Measurements from ENCODE around the gene SFXN4.

The SFXN4 gene

GRCh38 chr10:119165171-119166117 lies at the start of gene SFXN4:
SFXN4 (minus strand) TSS chr10:119165714; CDS start chr10:119165647, 67 bp downstream.
- no peak for FAIRE-seq

GRCh38 chr10:119211625-119212441 lies 46.3 kb upstream of the SFXN4 start:
- FAIRE-seq, result no peak

- no peak for FAIRE-seq
These were observed 45.7 kb upstream of the SFXN4 start for GRCh38 chr10:119211176-119211575.

DNA sequence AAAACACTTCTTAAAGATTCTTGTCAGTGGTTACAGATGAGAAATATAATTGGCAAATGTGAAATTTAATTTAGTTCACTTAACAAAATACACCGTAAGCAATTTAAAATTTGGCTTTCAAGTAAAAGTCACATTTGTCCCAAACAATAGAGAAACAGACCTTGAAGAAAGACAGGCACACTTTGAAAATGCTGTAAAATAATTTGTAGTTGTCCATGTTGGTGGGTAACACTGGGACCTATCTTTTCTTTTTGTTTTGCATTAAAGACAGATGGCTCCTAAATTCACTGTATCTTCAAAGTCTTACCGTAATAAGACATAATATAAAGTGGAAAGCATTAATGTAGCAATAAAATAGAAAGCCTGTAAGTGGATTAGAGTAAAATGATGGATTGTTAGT lies 45.1 kb upstream of the SFXN4 start:
- no peak for FAIRE-seq

DNA sequence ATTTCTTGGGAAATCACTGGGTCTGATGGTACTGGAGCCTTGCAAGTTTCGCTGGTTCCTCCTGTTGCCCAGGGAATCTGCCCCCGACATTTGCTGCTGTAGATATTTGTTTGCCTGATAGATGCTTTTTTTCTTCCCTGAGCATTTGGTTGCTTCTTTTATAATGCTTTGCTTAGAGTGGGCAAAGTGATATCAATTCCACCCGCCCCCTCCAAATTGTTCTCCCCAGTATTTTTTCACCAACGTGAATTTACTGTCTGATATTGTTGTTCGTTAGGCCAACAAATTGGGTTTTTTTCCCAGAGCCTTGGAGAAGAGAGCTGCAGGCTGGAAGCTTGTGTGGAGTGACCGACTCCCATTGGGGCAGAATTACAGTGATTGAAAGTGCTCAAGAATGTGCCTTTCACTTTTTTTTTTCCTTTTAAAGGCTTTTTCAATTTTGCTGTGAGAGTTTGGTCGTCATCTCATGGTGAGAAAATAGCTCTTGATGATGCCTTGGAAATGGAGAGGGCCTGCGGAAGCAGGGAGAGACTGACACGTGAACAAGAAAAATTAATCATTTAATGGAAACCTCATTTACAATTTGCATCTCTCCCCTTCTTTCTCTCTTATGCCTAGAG lies 44.3 kb upstream of the SFXN4 start:
- FAIRE-seq, result no peak

DNA sequence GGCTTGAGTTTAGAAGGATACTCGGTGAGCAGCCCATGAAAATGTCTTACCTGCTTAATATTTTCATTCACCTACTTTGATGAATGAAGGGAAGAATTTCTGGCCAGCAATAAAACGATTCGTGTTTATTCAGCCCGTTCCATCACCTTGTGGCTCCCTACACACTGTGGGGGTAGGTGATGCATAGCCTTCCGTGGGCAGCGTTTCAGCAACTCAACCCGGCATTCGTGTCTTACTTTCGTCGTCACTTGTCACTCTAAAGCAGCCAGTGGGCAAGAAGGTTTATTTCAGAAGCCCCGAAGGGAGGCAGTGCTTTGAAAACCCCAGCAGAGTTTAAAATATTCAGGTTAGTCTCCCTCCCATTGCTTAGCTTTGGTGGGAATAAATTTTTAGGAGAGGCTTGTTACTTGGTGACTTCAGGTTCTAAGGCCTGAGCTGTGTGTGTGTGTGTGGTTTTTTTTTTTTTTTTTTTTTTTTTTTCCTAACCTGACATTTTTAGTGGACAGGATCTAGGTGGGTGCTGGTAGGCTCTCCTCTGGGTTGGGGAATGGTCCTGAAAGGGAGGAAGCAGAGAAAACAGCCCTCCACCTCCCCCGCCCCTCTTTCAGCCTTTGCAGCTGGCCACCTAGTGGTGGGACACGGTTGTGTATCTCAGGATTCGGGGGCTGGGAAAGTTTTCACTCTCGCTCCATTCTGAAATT lies 43.7 kb upstream of the SFXN4 start:
- FAIRE-seq, result no peak

DNA sequence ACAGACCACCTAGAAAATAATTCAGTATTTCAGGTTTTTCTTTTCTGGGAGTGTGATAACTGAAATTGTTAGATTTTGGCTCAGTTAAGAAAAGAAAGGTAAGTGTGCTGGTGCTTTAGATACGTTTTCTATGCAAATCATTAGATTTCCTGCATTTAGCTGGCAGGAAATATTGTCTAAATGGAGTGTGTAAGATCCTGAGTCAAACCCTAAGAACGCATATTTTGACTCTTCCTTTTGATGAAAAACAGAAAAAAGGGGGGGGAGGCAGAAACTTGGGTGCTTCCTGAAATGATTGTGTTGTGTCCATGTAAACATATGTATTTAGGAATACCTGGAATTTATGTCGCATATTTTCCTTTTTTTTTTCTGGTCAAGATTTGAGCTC lies 43.0 kb upstream of the SFXN4 start:
- no peak for FAIRE-seq

GRCh38 chr10:119207713-119208552 lies 42.4 kb upstream of the SFXN4 start:
- FAIRE-seq, result no peak

- no peak for FAIRE-seq
These were observed 41.8 kb upstream of the SFXN4 start, which contains the start of gene GRK5 for GRCh38 chr10:119207366-119207666. GRK5 (plus strand) TSS chr10:119207571; CDS start chr10:119207918, 347 bp downstream.

DNA sequence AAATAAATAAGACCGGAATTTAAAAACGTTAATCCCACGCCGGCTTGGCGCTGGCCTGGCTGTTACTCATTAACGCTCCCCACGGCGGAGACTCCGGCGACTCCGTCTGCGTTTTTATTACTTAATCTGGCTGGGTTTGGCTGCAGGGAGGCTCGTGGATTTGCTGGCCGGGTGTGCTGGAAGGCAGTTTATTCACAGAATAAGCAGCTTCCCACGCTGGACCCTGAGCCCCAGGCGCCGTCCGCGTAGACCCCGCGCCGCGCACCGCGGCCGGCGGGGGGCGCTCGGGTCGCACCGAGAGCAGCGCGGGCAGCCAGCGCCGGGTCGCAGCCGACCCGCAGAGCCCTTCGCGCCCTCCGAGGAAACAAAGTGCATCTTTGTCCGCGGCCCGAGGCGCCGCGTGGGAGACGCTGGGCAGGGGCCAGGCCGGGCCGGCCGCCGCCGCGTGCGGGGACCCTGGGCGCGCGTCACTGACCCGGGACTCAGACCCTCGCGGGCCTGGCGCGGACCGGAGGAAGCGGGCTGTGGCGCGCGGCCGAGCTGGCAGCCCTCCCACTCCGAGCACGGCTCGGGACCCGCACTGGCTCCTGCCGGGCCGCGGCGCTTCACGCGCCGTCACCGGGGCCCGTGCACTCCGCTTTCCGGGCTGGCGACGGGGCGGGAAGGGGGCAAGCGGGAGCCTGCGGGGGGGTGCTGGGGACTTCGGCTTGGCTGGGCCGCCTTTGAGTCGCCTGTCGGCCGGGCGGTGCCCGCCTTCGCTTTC lies 41.3 kb upstream of the SFXN4 start:
- FAIRE-seq, result no peak

- no peak for FAIRE-seq
These were observed 40.5 kb upstream of the SFXN4 start for GRCh38 chr10:119205894-119206602.

DNA sequence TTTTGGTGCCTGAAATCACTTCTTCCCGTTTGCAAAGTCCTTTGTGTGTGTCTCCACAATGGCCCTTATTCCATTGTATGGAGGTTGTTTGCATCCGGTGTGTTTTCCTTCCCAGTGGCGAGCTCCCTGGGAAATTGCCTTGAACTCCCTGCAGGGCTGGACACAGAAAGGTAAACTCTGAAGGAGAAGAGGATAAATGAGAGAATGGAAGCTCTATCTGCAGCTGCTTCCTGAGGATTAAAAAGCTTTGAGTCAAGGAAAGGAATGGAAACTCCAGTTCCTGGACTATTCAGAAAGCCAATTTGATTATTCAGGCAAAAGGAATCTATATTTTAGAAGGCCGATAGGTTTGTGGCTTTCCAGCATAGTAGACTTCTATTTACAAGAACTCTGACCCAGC lies 37.5 kb upstream of the SFXN4 start:
- FAIRE-seq, result no peak

GRCh38 chr10:119201233-119201632 lies 35.7 kb upstream of the SFXN4 start:
- no peak for FAIRE-seq

- FAIRE-seq, result no peak
These were observed 33.9 kb upstream of the SFXN4 start for GRCh38 chr10:119199231-119199992.

- FAIRE-seq, result no peak
These were observed 32.9 kb upstream of the SFXN4 start for GRCh38 chr10:119198438-119198837.

GRCh38 chr10:119197921-119198320 lies 32.4 kb upstream of the SFXN4 start:
- no peak for FAIRE-seq

DNA sequence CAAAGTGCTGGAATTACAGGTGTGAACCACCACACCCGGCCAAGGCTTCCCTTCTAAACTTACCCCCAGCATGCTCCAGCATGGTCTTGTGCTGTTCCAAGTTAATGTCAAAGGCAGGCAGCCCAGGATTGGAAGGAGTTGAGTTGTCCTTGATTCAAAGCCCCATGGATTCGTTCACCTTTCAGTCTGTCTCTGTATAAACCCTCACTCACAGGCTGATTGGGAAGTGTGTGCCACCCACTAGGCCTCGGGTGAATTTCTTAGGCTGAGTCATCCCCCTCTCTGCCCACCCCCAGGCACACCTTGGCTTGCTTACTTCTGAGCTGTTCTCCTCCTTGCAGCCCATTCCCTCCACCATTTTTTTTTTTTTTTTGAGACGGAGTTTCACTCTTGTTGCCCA lies 26.4 kb upstream of the SFXN4 start:
- FAIRE-seq, result no peak

DNA sequence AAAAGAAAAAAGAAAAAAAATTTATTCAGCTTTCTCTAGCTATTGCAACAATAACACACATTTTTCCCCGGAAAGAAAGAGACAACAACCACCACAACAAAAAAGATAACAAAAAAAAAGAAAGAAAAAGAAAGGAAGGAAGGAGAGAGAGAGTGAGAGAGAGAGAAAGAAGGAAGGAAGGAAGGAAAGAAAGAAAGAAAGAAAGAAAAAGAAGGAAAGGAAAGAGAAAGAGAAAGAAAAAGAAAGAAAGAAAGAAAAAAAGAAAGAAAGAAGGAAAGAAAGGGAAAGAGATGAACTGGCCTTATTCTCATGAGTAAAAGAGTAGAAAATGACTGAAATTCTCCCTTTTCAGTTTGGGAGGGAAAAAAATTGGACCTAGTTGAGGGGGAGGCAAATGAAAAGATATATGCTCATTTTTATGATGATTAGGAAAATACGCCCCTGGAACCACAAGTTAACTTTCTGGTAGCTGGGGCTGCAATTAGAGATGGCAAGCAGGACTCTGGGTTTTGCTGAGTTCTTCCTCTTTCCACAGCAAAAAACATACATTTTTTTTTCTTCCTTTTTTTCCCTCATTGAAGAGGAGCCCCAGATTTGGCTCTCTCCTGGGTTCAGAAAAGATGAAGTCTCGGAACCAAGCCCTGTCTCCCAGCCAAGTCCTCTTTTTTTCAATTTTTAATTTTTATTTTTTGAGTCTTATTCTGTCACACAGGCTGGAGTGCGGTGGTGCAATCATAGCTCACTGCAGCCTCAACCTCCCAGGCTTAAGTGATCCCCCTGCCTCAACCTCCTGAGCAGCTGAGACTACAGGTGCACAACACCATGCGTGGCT lies 25.7 kb upstream of the SFXN4 start:
- FAIRE-seq, result no peak

DNA sequence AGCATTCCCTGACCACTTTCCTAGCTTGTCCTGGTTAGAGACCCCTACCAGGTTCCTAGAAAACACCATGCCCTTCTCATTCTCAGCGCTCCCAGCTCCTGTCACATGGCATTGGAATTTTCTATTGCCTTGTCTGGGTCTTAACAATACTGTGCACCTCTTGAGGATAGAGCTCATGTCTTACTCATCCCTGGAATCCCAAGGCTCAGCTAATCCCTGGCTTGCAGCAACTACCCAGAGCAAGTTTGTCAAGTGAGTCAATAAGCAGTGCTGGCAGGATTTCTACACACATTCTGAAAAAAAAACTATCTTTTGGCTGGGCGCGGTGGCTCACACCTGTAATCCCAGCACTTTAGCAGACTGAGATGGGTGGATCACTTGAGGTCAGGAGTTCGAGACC lies 24.8 kb upstream of the SFXN4 start:
- no peak for FAIRE-seq

Measured in colon (tissue), 2 donors.